IPS-20b (cell line): ENCODE measurements around the gene ING5.
"Not testable (repeated sequence)": the region's sequence is repeated elsewhere in the genome, so short reads cannot be mapped to it uniquely, and the experiment has no call there.

Source experiments
- H3K27ac ChIP-seq: one replicate; pipeline ENCODE4 v1.5.1; 2013; ENCODE audit warnings: low read length
- H3K27me3 ChIP-seq: 2 replicates; pipeline ENCODE4 v1.6.1; 2013; ENCODE audit warnings: mild to moderate bottlenecking, low read length, inconsistent platforms; ENCODE audit not compliant: insufficient read depth
- H3K36me3 ChIP-seq: 2 replicates; pipeline ENCODE4 v1.6.1; 2013; ENCODE audit warnings: low read depth, mild to moderate bottlenecking, inconsistent platforms, low read length, moderate library complexity; ENCODE audit not compliant: insufficient read depth
- H3K4me1 ChIP-seq: 2 replicates; pipeline ENCODE4 v1.6.1; 2013; ENCODE audit warnings: mild to moderate bottlenecking, control low read depth, inconsistent platforms, low read length, moderate library complexity; ENCODE audit not compliant: insufficient read depth
- H3K4me3 ChIP-seq: 2 replicates; pipeline ENCODE4 v1.5.1; 2013; ENCODE audit warnings: mild to moderate bottlenecking, low read length, inconsistent platforms
- H3K9ac ChIP-seq: 2 replicates; pipeline ENCODE4 v1.6.1; 2013; ENCODE audit warnings: low read depth, mild to moderate bottlenecking, inconsistent platforms, low read length, moderate library complexity
- H3K9me3 ChIP-seq: 2 replicates; pipeline ENCODE4 v1.6.1; 2013; ENCODE audit warnings: mild to moderate bottlenecking, low read depth, low read length, inconsistent platforms; ENCODE audit not compliant: insufficient read depth

Gene ING5

DNA sequence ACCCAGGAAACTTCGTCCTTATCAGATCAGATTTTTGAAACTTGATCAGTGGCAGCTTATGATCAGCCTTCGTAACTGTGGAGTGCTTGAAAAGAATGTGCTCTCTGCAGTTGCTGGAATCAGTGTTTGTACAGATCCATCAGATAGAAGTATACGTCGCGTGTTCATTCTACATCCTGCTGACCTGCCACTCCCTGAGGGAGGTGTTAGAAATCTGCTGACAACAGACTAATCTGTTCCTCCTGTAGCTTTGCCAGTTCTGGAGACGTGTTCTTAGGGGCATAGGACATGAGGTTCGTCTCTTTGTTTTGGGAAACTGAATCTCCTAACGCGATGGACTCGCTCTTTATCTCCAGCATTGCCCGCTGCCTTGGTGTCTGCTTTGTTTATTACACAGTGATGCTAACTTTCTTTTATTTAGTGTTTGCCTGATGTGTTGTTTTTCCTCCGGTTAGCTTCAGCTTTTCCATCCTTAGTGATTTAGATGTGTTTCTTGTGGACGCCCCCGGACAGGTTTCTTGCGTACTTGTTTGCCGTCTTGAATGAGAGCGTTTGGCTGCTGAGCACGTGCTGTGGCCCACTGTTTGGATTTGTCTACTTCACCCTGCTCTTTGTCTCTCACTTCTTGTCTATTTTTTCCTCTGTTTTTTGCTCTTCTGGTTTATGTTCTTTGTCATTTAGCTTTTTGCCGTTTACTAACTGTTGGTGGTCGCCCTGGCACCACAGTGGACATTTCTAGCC lies 57.4 kb downstream of the ING5 start:
- H3K9me3 ChIP-seq, result peaks cover 4% of the 10 kb centered on the region; the same call in 1 of the 2 replicates
- peaks cover 14% of the 10 kb centered on the region; the same call in 1 of the 2 replicates for H3K36me3 ChIP-seq
- no peak overlapping the region for H3K4me3 ChIP-seq
- no peak overlapping the region for H3K27ac ChIP-seq
- no peaks in the 10 kb centered on the region for H3K27me3 ChIP-seq
- H3K4me1 ChIP-seq, result no peaks in the 10 kb centered on the region
- no peak overlapping the region for H3K9ac ChIP-seq

DNA sequence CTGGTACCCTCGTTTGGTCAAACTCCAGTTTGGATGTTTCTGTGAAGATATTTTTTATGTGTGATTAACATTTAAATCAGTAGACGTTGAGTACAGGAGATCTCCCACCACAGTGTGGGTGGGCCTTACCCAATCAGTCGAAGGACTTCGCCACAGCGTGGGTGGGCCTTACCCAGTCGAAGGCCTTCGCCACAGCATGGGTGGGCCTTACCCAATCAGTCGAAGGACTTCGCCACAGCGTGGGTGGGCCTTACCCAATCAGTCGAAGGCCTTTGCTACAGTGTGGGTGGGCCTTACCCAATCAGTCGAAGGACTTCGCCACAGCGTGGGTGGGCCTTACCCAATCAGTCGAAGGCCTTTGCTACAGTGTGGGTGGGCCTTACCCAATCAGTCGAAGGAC lies 58.1 kb downstream of the ING5 start:
- not testable (repeated sequence) for H3K9ac ChIP-seq, H3K4me3 ChIP-seq, H3K4me1 ChIP-seq, H3K27me3 ChIP-seq, H3K9me3 ChIP-seq, H3K27ac ChIP-seq
- peaks cover 14% of the 10 kb centered on the region; the same call in 1 of the 2 replicates for H3K36me3 ChIP-seq

DNA sequence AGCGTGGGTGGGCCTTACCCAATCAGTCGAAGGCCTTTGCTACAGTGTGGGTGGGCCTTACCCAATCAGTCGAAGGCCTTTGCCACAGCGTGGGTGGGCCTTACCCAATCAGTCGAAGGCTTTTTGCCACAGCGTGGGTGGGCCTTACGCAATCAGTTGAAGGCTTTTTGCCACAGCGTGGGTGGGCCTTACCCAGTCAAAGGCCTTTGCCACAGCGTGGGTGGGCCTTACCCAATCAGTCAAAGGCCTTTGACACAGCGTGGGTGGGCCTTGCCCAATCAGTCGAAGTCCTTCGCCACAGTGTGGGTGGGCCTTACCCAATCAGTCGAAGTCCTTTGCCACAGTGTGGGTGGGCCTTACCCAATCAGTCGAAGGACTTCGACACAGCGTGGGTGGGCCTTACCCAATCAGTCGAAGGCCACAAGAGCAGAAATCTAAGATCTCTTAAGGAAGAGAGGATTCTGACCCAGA lies 58.5 kb downstream of the ING5 start:
- H3K9me3 ChIP-seq, result peaks cover 4% of the 10 kb centered on the region; the same call in 1 of the 2 replicates
- no peak overlapping the region for H3K27ac ChIP-seq
- no peak overlapping the region for H3K4me3 ChIP-seq
- no peak overlapping the region for H3K9ac ChIP-seq
- peaks cover 14% of the 10 kb centered on the region; the same call in 1 of the 2 replicates for H3K36me3 ChIP-seq
- no peaks in the 10 kb centered on the region for H3K4me1 ChIP-seq
- H3K27me3 ChIP-seq, result no peaks in the 10 kb centered on the region

DNA sequence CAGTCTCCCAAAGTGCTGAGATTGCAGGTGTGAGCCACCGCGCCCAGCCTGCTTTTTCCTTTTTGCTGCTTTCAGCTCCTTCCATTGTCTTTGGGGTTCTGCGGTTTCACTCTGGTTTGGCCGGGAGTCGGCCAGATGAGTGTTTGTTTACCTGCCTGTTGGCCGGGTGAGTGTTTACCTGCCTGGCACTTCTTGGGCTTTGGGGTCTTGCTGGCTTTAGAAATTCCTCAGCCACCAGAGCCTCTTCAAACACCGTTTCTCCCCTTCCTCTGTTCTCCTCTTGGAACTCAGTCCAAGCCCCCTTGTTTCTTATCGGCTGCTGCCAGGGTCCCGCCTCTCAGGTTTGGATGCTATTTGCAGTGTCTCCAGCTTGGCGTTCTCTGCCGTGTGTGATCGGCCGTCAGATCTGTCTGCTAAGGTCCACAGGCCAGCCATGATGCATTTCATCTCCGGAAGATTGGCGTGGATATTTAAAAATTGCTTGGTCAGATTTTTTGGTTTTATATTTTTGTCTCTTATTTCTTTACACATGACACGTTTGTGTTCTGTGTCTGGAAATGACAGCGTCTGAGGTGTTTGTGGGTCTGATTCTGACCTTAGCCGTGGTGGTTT lies 60.6 kb downstream of the ING5 start:
- H3K4me1 ChIP-seq, result no peaks in the 10 kb centered on the region
- no peak overlapping the region for H3K9ac ChIP-seq
- H3K4me3 ChIP-seq, result no peak overlapping the region
- peaks cover 4% of the 10 kb centered on the region; the same call in 1 of the 2 replicates for H3K9me3 ChIP-seq
- 0 out of 2 replicates have a peak, but pooled peaks cover 8% of the 10 kb centered on the region for H3K36me3 ChIP-seq
- H3K27ac ChIP-seq, result no peak overlapping the region
- H3K27me3 ChIP-seq, result no peaks in the 10 kb centered on the region

DNA sequence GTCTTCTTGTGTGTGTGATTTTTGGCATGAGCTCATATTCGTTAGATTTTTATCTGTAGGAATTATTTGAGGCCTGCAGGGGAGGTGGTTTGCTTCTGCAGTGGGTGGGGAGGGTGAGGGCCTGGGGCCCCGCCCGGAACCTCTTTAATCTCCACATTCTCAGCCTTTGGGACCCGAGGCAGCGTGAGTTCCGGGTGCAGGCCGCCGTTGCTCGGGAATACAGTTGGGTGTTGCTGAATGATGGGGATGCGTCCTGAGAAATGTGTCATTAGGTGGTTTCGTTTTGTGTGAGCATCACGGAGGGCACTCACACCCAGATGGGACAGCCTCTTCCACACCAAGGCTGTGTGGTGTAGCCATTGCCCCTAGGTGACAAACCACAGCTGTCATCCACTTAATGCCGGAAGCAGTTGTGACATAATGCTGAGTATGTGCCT lies 61.1 kb downstream of the ING5 start:
- 0 out of 2 replicates have a peak, but pooled peaks cover 8% of the 10 kb centered on the region for H3K36me3 ChIP-seq
- no peak overlapping the region for H3K9ac ChIP-seq
- H3K9me3 ChIP-seq, result peaks cover 4% of the 10 kb centered on the region; the same call in 1 of the 2 replicates
- no peak overlapping the region for H3K27ac ChIP-seq
- no peak overlapping the region for H3K4me3 ChIP-seq
- H3K27me3 ChIP-seq, result no peaks in the 10 kb centered on the region
- H3K4me1 ChIP-seq, result no peaks in the 10 kb centered on the region

DNA sequence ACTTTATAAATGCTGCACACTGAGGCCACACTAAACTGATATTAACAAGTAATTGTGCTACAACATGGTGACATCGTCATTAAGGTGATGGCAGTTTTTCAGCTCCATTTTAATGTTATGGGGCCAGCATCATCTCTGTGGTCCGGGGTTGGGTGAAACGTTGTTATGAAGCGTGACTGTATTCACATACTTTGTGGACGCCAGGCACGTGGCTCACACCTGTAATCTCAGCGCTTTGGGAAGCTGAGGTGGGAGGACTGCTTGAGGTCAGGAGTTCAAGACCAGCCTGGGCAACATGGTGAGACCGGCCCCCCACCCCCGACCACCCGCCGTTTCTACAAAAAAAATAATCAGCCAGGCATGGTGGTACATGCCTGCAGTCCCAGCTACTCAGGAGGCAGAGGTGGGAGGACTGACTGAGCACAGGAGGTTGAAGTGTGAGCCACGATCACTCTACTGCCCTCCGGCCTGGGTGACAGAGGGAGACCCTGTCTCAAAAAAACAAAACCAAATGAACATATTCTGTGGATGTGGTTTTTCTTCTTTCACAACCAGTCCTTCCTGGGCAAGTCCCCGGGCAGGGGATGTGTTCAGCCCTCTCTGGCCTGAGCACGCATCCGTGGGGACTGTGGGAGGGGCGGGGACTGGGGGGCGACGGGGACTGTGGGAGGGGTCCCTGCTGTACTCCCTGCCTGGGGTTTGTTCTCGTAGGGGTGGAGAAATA lies 61.9 kb downstream of the ING5 start:
- H3K27ac ChIP-seq, result no peak overlapping the region
- no peaks in the 10 kb centered on the region for H3K4me1 ChIP-seq
- H3K27me3 ChIP-seq, result no peaks in the 10 kb centered on the region
- H3K9me3 ChIP-seq, result peaks cover 4% of the 10 kb centered on the region; the same call in 1 of the 2 replicates
- H3K9ac ChIP-seq, result no peak overlapping the region
- H3K36me3 ChIP-seq, result 0 out of 2 replicates have a peak, but pooled peaks cover 8% of the 10 kb centered on the region
- no peak overlapping the region for H3K4me3 ChIP-seq

DNA sequence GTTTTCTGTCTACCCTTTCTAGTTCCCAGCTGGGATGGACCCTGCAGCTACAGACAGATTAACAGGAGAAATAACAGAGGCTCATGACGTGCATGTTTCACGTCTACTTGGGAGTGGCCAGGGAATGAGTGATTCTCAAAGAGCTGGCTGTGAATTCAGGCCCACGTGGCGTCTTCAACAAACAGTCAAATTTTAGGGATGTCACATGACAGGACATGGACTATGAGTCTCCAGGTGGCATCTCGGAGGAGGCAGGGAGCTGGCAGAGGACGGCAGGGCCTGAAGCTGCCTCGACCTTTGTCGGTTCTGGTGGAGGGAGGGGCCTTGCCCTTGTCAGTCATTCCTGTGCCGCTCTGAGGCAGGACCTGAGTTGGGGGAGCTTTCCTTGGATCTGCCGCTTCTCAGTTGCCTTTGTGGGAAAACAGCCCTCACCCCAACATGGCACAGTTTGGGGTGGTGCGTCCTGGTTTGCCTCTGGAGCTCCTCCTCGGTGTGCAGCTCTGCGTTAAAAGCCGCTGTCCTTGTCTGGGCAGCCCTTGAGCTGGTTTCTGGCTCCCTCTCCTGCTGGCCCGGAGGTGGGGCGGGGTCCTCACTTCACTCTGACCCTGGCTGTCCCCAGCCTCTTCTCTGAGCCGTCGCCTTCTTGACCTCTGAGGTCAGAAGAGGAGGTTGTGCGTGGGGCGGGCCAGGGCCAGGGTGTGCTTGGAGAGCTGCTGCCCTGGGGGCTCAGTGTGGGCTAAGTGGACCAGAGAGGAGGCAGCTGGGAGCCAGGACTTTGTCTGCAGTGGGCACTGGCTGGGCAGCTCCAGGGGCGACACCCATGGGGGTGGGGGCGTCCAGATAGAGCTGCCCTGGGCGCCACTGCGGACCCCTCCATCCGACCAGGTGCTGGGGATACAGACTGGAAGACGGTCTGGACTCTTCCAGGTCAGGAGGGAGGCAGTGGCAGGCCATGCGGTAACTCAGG lies 62.7 kb downstream of the ING5 start:
- no peak overlapping the region for H3K27ac ChIP-seq
- H3K36me3 ChIP-seq, result 0 out of 2 replicates have a peak, but pooled peaks cover 3% of the 10 kb centered on the region
- H3K9ac ChIP-seq, result no peak overlapping the region
- no peak overlapping the region for H3K4me3 ChIP-seq
- peaks cover 4% of the 10 kb centered on the region; the same call in 1 of the 2 replicates for H3K9me3 ChIP-seq
- no peaks in the 10 kb centered on the region for H3K4me1 ChIP-seq
- H3K27me3 ChIP-seq, result no peaks in the 10 kb centered on the region

DNA sequence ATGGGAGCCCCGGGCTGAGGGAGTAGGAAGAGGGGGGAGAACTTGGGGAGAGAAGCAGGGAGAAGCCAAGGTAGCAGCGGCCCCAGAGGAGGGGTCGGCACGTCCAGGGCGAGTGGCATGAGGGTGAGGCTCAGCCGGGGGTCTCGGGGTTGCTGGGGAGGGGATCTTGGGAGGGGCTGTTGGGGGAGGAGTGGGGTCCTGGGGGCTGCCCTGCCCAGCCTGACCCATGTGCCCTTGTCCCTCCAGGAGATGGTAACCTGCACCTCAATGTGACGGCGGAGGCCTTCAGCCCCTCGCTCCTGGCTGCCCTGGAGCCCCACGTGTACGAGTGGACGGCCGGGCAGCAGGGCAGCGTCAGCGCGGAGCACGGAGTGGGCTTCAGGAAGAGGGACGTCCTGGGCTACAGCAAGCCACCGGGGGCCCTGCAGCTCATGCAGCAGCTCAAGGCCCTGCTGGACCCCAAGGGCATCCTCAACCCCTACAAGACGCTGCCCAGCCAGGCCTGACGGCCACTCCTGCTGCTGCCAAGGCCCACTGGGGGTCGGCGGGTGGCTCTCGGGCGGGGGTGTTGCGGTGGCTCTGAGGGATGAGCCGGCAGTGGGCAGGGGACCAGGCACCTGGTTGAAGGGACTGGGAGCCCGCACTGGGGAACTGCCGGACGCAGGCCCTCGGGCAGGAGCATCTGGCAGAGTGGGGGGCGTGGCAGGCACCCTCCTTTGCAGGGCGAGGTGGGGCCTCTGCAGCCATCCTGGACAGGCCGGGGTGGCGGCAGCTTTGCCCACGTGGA lies 65.8 kb downstream of the ING5 start:
- no peak overlapping the region for H3K4me3 ChIP-seq
- H3K27me3 ChIP-seq, result no peaks in the 10 kb centered on the region
- no peaks in the 10 kb centered on the region for H3K9me3 ChIP-seq
- H3K4me1 ChIP-seq, result no peaks in the 10 kb centered on the region
- no peak overlapping the region for H3K27ac ChIP-seq
- no peaks in the 10 kb centered on the region for H3K36me3 ChIP-seq
- H3K9ac ChIP-seq, result no peak overlapping the region

DNA sequence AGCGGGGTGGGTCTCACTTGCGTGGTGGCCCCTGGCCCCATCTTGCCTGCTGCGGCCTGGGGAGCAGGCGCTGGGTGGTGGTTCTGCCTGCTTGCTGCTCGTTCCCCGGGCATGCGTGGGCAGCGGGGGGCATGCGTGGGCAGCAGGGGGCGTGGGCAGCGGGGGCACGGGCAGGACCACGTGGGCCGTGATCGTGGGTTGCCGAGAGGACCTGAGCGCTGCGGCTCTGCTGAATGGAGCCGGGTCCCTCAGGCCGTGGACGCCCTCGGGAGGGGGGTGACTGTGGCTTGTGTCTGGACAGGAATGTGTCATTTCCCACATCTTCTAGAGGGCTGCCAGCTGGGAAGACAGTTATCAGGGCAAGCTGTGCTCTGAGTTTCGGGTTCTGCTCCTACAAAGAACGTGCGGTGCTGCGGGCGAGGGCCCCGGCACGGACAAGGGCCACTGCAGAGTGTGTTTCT lies 66.4 kb downstream of the ING5 start:
- H3K27me3 ChIP-seq, result no peaks in the 10 kb centered on the region
- no peaks in the 10 kb centered on the region for H3K36me3 ChIP-seq
- no peak overlapping the region for H3K27ac ChIP-seq
- H3K9me3 ChIP-seq, result no peaks in the 10 kb centered on the region
- H3K9ac ChIP-seq, result no peak overlapping the region
- H3K4me3 ChIP-seq, result no peak overlapping the region
- H3K4me1 ChIP-seq, result no peaks in the 10 kb centered on the region

DNA sequence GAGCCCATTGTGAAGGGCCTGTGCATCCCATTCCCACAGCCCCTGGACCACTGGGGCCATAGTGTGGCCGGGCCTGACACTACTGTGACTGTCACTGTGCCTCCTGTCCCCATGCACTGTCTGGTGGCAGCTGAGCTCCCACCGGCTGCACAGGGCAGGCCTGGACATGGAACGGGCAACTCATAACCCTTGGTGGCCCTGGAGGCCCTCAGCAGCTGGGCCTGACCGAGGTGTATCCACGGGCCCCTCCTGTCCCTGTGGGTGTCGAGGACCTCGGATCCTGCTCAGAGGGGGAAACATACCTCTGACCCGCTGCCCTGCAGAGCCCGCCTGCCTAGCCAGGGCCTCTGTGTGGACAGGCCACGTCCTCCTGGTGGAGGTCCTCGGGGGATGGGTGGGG lies 67.0 kb downstream of the ING5 start:
- Histone ChIP-seq H3K4me1 (no peaks in the 10 kb centered on the region), H3K9ac (no peak overlapping the region), H3K4me3 (no peak overlapping the region), H3K9me3 (no peaks in the 10 kb centered on the region), H3K36me3 (no peaks in the 10 kb centered on the region), H3K27me3 (no peaks in the 10 kb centered on the region), H3K27ac (no peak overlapping the region)
